ENCODE measurements around the gene PRDM1. TPM values are rescaled to one million over a fixed set of nuclear protein-coding genes. Genes with fewer than 3 reads are reported as not detected.

PRDM1 gene
- total and polyA plus RNA-seq, 2 donors (not counting 1 experiment from before 2014, with no cell fraction given), result 6.9 to 9.6 TPM

GRCh38 chr6:106098383-106099234, 12.5 kb downstream of the PRDM1 start:
- peaks cover 27 to 38% of the 10 kb centered on the region in 2 donors for H3K4me1 ChIP-seq (ENCODE audit: control insufficient read depth in 2 of 2, insufficient read depth in 2 of 2, low read length in 2 of 2)

More at GRCh38 chr6:106098383-106099234, 12.5 kb downstream of the PRDM1 start:
- Mint-ChIP-seq H3K27ac (peak overlapping the region; percentile 96), H3K27me3 (no peaks in the 10 kb centered on the region), H3K9me3 (ENCODE audit: insufficient read depth) (no peaks in the 10 kb centered on the region), H3K4me3 (peak overlapping the region; percentile 98), H3K4me1 (peaks cover 80% of the 10 kb centered on the region)
- WGBS (ENCODE audit: insufficient coverage), result 72% methylated on average over 16 of the region's 19 CpGs
- peak; percentile 62 for DNase-seq
- peak; percentile 68 for ATAC-seq (ENCODE audit: low read depth)
- no peaks in the 10 kb centered on the region for H3K79me2 ChIP-seq (ENCODE audit: control insufficient read depth, insufficient read depth, low read length)
- peak overlapping the region; percentile 48 to 82 (median 71) for H3K4me3 ChIP-seq (ENCODE audit: control extremely low read depth in 1 of 5, extremely low read depth in 1 of 5, insufficient read depth in 1 of 5, low read depth in 2 of 5, low read length in 4 of 5)
- H3K36me3 ChIP-seq (replicated peaks in 1 of 2; ENCODE audit: control extremely low read depth in 1 of 2, control insufficient read depth in 1 of 2, extremely low read depth in 1 of 2, insufficient read depth in 2 of 2, low read length in 1 of 2), result no peaks in the 10 kb centered on the region
- peak overlapping the region; percentile 74 for H3K9ac ChIP-seq (ENCODE audit: low read length)
- H3K27ac ChIP-seq (ENCODE audit: low read length in 2 of 2), result peak overlapping the region; percentile 66 to 88
- H3K9me3 ChIP-seq (ENCODE audit: control extremely low read depth in 1 of 3, control insufficient read depth in 2 of 3, insufficient read depth in 1 of 3, low read length in 2 of 3), result no peaks in the 10 kb centered on the region
- no peaks in the 10 kb centered on the region for H3K27me3 ChIP-seq (replicated peaks in 1 of 4; ENCODE audit: control extremely low read depth in 1 of 4, control insufficient read depth in 3 of 4, insufficient read depth in 4 of 4, low read length in 3 of 4)
- peak overlapping the region; percentile 77 for H2AFZ ChIP-seq (ENCODE audit: insufficient read depth, low read depth, low read length, poor library complexity, severe bottlenecking)
- TF ChIP-seq EZH2 (IDR thresholded peaks at IDR 0.05; ENCODE audit: borderline replicate concordance, insufficient read depth, low read depth, low read length, poor library complexity, severe bottlenecking) (no peak), CTCF (IDR thresholded peaks at IDR 0.05) (no peak)
- H4K20me1 ChIP-seq (ENCODE audit: control insufficient read depth, insufficient read depth, low read length, poor library complexity, severe bottlenecking), result no peaks in the 10 kb centered on the region
- ChIA-PET POLR2A (interaction anchor here (1.0 to 1.6 kb wide), 5 partner anchors 13 to 227 kb away, joined by 3 to 7 read pairs (median 4); partner anchors contain the start of genes ATG5 and PRDM1), CTCF (interaction anchor here (0.6 to 3.3 kb wide), 7 partner anchors 9 to 124 kb away, joined by 5 to 14 read pairs (median 9); partner anchors contain the start of gene PRDM1)
- intact Hi-C loops (cut with micrococcal nuclease), result loop anchor here (1.0 to 5.0 kb wide), 4 partner anchors 12 to 366 kb away; partner anchors contain the start of genes ATG5 and PRDM1
- H3K4me2 ChIP-seq (replicated peaks; ENCODE audit: low read depth, low read length, poor library complexity, severe bottlenecking), result peak overlapping the region; percentile 73
